PC-3 (cell line): Measurements from ENCODE around the gene HMCN1. TPM values are rescaled to one million over a fixed set of nuclear protein-coding genes. Genes with fewer than 3 reads are reported as not detected.

Source experiments
- ATAC-seq: fragments of 200-7000 bp; cut with Tn5 transposase; 2 replicates; pipeline ENCODE4 v1.9.1; 2020; ENCODE audit warnings: mild to moderate bottlenecking, moderate library complexity
- BruUV-seq: library from RNA; stranded (reverse); fragments of 400-500 nt; replicated peaks from 2 replicates; lab custom pipeline; 2021; lab: Mats Ljungman, UMichigan
- CTCF ChIA-PET: fragments of 300-600 bp; sonication (Branson Sonifier 250); formaldehyde crosslinking; loops from one replicate; lab custom pipeline; 2022; ENCODE audit warnings: antibody characterized with exemption; lab: Charles Lee
- POLR2A ChIA-PET: fragments of 300-600 bp; sonication (Branson Sonifier 250); formaldehyde crosslinking; loops from one replicate; lab custom pipeline; 2022; ENCODE audit warnings: antibody characterized with exemption; ENCODE audit not compliant: unreplicated experiment; lab: Charles Lee
- DNase-seq: peaks from one replicate; pipeline ENCODE4 v3.0.0-alpha.2; 2015
- H2AFZ ChIP-seq: fragments of 300-600 bp; sonication (generic); 2 replicates; pipeline ENCODE4 v1.6.0; 2016; ENCODE audit warnings: antibody characterized with exemption, low read length
- H3F3A ChIP-seq: fragments of 300-600 bp; sonication (generic); one replicate; pipeline ENCODE4 v1.6.0; 2017; ENCODE audit warnings: antibody characterized with exemption, low read length, control low read depth, mild to moderate bottlenecking; ENCODE audit not compliant: unreplicated experiment
- H3K27ac ChIP-seq: fragments of 300-600 bp; sonication (generic); 2 replicates; pipeline ENCODE4 v1.5.1; 2016; ENCODE audit warnings: mild to moderate bottlenecking, low read length
- H3K27me3 ChIP-seq: fragments of 300-600 bp; sonication (generic); 2 replicates; pipeline ENCODE4 v1.6.1; 2016; ENCODE audit warnings: low read length, mixed read lengths
- H3K36me3 ChIP-seq: fragments of 300-600 bp; sonication (generic); 2 replicates; pipeline ENCODE4 v1.6.1; 2016; ENCODE audit warnings: low read depth, mixed run types, low read length, mixed read lengths
- H3K4me1 ChIP-seq: fragments of 300-600 bp; sonication (generic); 2 replicates; pipeline ENCODE4 v1.5.1; 2016; ENCODE audit warnings: low read length; ENCODE audit not compliant: insufficient read depth
- H3K4me2 ChIP-seq: fragments of 300-600 bp; sonication (generic); 2 replicates; pipeline ENCODE4 v1.6.0; 2016; ENCODE audit warnings: low read length
- H3K4me3 ChIP-seq: fragments of 300-600 bp; sonication (generic); 2 replicates; pipeline ENCODE4 v1.5.1; 2016; ENCODE audit warnings: mild to moderate bottlenecking, low read length, mixed read lengths
- H3K79me2 ChIP-seq: fragments of 300-600 bp; sonication (generic); 2 replicates; pipeline ENCODE4 v1.6.1; 2017; ENCODE audit warnings: low read length, mixed read lengths
- H3K9ac ChIP-seq: fragments of 300-600 bp; sonication (generic); 2 replicates; pipeline ENCODE4 v1.6.0; 2016; ENCODE audit warnings: mild to moderate bottlenecking, low read length
- H3K9me2 ChIP-seq: fragments of 300-600 bp; sonication (generic); replicated peaks from 2 replicates; pipeline ENCODE4 v1.6.1; 2016; ENCODE audit warnings: mixed run types, low read length, mixed read lengths
- H3K9me3 ChIP-seq: fragments of 300-600 bp; sonication (generic); 2 replicates; pipeline ENCODE4 v1.6.1; 2016; ENCODE audit warnings: low read length, mixed read lengths
- H4K20me1 ChIP-seq: fragments of 300-600 bp; sonication (generic); 2 replicates; pipeline ENCODE4 v1.6.1; 2016; ENCODE audit warnings: low read length, mixed read lengths
- EZH2 ChIP-seq: fragments of 300-600 bp; sonication (generic); IDR thresholded peaks from one replicate; pipeline ENCODE4 v1.6.1; 2017; ENCODE audit warnings: antibody characterized with exemption, mild to moderate bottlenecking, low read length; ENCODE audit not compliant: unreplicated experiment
- EZH2phosphoT487 ChIP-seq: fragments of 300-600 bp; sonication (generic); IDR thresholded peaks from 2 replicates; pipeline ENCODE4 v1.6.1; 2018; ENCODE audit warnings: mild to moderate bottlenecking, antibody characterized with exemption, low read length, borderline replicate concordance
- intact Hi-C: fragments of 100-400 bp; cut with micrococcal nuclease; formaldehyde crosslinking; loops from 2 replicates; pipeline ENCODE4 v1.9.0; 2023
- total RNA-seq: library from RNA; depleted of rRNA; stranded (reverse); fragments of >200 nt; gene quantifications from 2 replicates; pipeline ENCODE4 v1.2.3, GENCODE V29; 2014
- TF ChIP-seq, protein P1 (sequence below): fragments of 300-600 bp; sonication (generic); conservative IDR thresholded peaks from 2 replicates; pipeline ENCODE4 v1.5.1; 2017; ENCODE audit warnings: antibody characterized with exemption, low read depth, mild to moderate bottlenecking, low read length

HMCN1 gene
- total RNA-seq, 1 experiment from 2014 or later: 0.66 TPM

- H3F3A ChIP-seq: no peaks in the 10 kb centered on the region
- H3K4me3 ChIP-seq: no peak overlapping the region
- no TSS peak for BruUV-seq
- no peak for ATAC-seq
- H3K4me2 ChIP-seq: no peak overlapping the region
- no peaks in the 10 kb centered on the region for H3K9me2 ChIP-seq
- H4K20me1 ChIP-seq: no peaks in the 10 kb centered on the region
- no peaks in the 10 kb centered on the region for H3K9me3 ChIP-seq
- H3K36me3 ChIP-seq: no peaks in the 10 kb centered on the region
- no peak overlapping the region for H3K9ac ChIP-seq
- CTCF ChIA-PET: no interaction called here
- POLR2A ChIA-PET: no interaction called here
- H3K27ac ChIP-seq: no peak overlapping the region
- H3K79me2 ChIP-seq: no peaks in the 10 kb centered on the region
- no peak overlapping the region for H2AFZ ChIP-seq
- DNase-seq: peak; percentile 17
- intact Hi-C loops: no loop called here
- H3K4me1 ChIP-seq: no peaks in the 10 kb centered on the region
- no peaks in the 10 kb centered on the region for H3K27me3 ChIP-seq
- TF ChIP-seq, protein P1, sequence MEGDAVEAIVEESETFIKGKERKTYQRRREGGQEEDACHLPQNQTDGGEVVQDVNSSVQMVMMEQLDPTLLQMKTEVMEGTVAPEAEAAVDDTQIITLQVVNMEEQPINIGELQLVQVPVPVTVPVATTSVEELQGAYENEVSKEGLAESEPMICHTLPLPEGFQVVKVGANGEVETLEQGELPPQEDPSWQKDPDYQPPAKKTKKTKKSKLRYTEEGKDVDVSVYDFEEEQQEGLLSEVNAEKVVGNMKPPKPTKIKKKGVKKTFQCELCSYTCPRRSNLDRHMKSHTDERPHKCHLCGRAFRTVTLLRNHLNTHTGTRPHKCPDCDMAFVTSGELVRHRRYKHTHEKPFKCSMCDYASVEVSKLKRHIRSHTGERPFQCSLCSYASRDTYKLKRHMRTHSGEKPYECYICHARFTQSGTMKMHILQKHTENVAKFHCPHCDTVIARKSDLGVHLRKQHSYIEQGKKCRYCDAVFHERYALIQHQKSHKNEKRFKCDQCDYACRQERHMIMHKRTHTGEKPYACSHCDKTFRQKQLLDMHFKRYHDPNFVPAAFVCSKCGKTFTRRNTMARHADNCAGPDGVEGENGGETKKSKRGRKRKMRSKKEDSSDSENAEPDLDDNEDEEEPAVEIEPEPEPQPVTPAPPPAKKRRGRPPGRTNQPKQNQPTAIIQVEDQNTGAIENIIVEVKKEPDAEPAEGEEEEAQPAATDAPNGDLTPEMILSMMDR: no peak
- TF ChIP-seq EZH2 (no peak), EZH2phosphoT487 (no peak)
Measured at GRCh38 chr1:185786524-185786923, 52.3 kb downstream of the HMCN1 start.

DNA sequence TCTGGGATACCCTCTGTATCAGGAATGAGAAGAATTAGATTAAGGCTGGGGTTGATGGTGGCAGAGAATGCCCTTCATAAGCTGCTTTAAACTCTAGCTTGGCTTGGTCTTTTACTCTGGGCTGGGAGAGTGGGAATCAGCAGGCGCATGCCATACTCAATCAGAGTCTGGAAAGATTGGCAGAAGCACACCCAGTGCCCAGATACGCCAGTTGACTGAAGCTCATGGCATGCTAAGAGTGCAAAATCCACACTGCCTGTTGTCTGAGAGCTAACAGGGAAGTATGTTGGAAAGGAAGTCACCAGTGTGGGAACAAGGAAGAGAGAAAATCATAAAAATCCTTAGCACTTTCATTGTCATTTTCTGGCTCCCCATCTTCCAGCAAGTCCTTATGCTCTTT lies 53.0 kb downstream of the HMCN1 start:
- Histone ChIP-seq H3K27ac (no peak overlapping the region), H3K9ac (no peak overlapping the region), H3K79me2 (no peaks in the 10 kb centered on the region), H3K4me1 (no peaks in the 10 kb centered on the region), H3K9me3 (no peaks in the 10 kb centered on the region), H2AFZ (no peak overlapping the region), H4K20me1 (no peaks in the 10 kb centered on the region), H3K4me3 (no peak overlapping the region), H3K27me3 (no peaks in the 10 kb centered on the region), H3K4me2 (no peak overlapping the region), H3F3A (no peaks in the 10 kb centered on the region), H3K9me2 (no peaks in the 10 kb centered on the region), H3K36me3 (no peaks in the 10 kb centered on the region)
- ATAC-seq (no peak), DNase-seq (no peak)
- CTCF ChIA-PET: no interaction called here
- TF ChIP-seq, protein P1: no peak
- TF ChIP-seq EZH2 (no peak), EZH2phosphoT487 (no peak)
- BruUV-seq: no TSS peak
- intact Hi-C loops: no loop called here
- POLR2A ChIA-PET: no interaction called here

- Histone ChIP-seq H3K36me3 (no peaks in the 10 kb centered on the region), H2AFZ (no peak overlapping the region), H3K9me3 (no peaks in the 10 kb centered on the region), H3K27me3 (no peaks in the 10 kb centered on the region), H3K4me3 (no peak overlapping the region), H3K4me2 (no peak overlapping the region), H3K27ac (no peak overlapping the region), H3K4me1 (no peaks in the 10 kb centered on the region), H4K20me1 (no peaks in the 10 kb centered on the region), H3K9ac (no peak overlapping the region), H3F3A (no peaks in the 10 kb centered on the region), H3K79me2 (no peaks in the 10 kb centered on the region), H3K9me2 (no peaks in the 10 kb centered on the region)
- ChIA-PET CTCF (no interaction called here), POLR2A (no interaction called here)
- no peak for ATAC-seq
- TF ChIP-seq, protein P1: no peak
- TF ChIP-seq EZH2phosphoT487 (no peak), EZH2 (no peak)
- intact Hi-C loops: no loop called here
- no peak for DNase-seq
- no TSS peak for BruUV-seq
Measured at GRCh38 chr1:185788386-185788785, 54.2 kb downstream of the HMCN1 start.
